Endothelial cell of umbilical vein (primary cell): Measurements from ENCODE around the gene AXDND1.

Source experiments
- CTCF ChIP-seq, 2 donors: IDR thresholded peaks; 1 replicate in 1 of 2; 2 replicates in 1 of 2; pipeline ENCODE4 v1.5.1; 2011; ENCODE audit warnings: low read length in 2 of 2, mild to moderate bottlenecking in 2 of 2, moderate library complexity in 2 of 2, control low read depth in 1 of 2, inconsistent platforms in 1 of 2, low read depth in 1 of 2; ENCODE audit not compliant: insufficient read depth in 1 of 2; ENCODE audit errors: extremely low read depth in 1 of 2
- EZH2 ChIP-seq: IDR thresholded peaks from 2 replicates; pipeline ENCODE4 v1.6.1; 2012; ENCODE audit warnings: borderline replicate concordance, low read depth, mild to moderate bottlenecking, moderate library complexity, low read length, inconsistent platforms; ENCODE audit not compliant: severe bottlenecking
- FOS ChIP-seq: IDR thresholded peaks from 2 replicates; pipeline ENCODE4 v1.6.1; 2011; ENCODE audit warnings: mild to moderate bottlenecking, low read length, moderate library complexity, borderline replicate concordance; ENCODE audit not compliant: insufficient read depth
- MAX ChIP-seq: IDR thresholded peaks from 2 replicates; pipeline ENCODE4 v1.6.1; 2011; ENCODE audit not compliant: insufficient read depth, insufficient read length
- MYC ChIP-seq: IDR thresholded peaks from one replicate; pipeline ENCODE4 v1.6.1; 2011; ENCODE audit warnings: mild to moderate bottlenecking, low read depth, low read length
- POLR2A ChIP-seq: IDR thresholded peaks from 2 replicates; pipeline ENCODE4 v1.6.1; 2012; ENCODE audit warnings: low read depth, mild to moderate bottlenecking, control low read depth, low read length
- POLR2AphosphoS5 ChIP-seq: IDR thresholded peaks from 2 replicates; pipeline ENCODE4 v1.6.1; 2012; ENCODE audit warnings: low read depth, mild to moderate bottlenecking, control low read depth, low read length, moderate library complexity; ENCODE audit not compliant: insufficient read depth

- TF ChIP-seq CTCF (IDR thresholded peaks at IDR 0.05; ENCODE audit: extremely low read depth in 1 of 2, insufficient read depth in 1 of 2, low read depth in 1 of 2, low read length in 2 of 2) (no peak), EZH2 (no peak), POLR2A (no peak), MAX (no peak), FOS (no peak), POLR2AphosphoS5 (no peak), MYC (no peak)
These were observed 218.1 kb downstream of the AXDND1 start for GRCh38 chr1:179583771-179584320.
